Stimulated activated CD4-positive, alpha-beta T cell treated with anti-CD3 and anti-CD28 coated beads, Interleukin-12 subunit alpha, Interleukin-12 subunit beta, amount 100 ng/mL, for 24 hours (primary cell): Measurements from ENCODE around the gene SLC35D3.
A peak's percentile ranks its signal among the peaks of the same experiment; 100 is the strongest.
"Not testable (repeated sequence)": the region's sequence is repeated elsewhere in the genome, so short reads cannot be mapped to it uniquely, and the experiment has no call there.

Experiments
- DNase-seq, 2 experiments: peaks; one replicate each; pipeline ENCODE4 v3.0.0-alpha.2; 2020; ENCODE audit warnings: low read depth in 2 of 2

Gene SLC35D3, protein sequence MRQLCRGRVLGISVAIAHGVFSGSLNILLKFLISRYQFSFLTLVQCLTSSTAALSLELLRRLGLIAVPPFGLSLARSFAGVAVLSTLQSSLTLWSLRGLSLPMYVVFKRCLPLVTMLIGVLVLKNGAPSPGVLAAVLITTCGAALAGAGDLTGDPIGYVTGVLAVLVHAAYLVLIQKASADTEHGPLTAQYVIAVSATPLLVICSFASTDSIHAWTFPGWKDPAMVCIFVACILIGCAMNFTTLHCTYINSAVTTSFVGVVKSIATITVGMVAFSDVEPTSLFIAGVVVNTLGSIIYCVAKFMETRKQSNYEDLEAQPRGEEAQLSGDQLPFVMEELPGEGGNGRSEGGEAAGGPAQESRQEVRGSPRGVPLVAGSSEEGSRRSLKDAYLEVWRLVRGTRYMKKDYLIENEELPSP

GRCh38 chr6:136921936-136922684 lies at the start of gene SLC35D3:
TSS of gene SLC35D3 (plus strand) at chr6:136922301. CDS start at chr6:136922429, 128 bp downstream.
- DNase-seq = no peak

- no peak for DNase-seq
These were observed 48.4 kb upstream of the SLC35D3 start for GRCh38 chr6:136873748-136874147.

GRCh38 chr6:136876469-136876868 lies 45.6 kb upstream of the SLC35D3 start:
- DNase-seq = not testable (repeated sequence)

DNA sequence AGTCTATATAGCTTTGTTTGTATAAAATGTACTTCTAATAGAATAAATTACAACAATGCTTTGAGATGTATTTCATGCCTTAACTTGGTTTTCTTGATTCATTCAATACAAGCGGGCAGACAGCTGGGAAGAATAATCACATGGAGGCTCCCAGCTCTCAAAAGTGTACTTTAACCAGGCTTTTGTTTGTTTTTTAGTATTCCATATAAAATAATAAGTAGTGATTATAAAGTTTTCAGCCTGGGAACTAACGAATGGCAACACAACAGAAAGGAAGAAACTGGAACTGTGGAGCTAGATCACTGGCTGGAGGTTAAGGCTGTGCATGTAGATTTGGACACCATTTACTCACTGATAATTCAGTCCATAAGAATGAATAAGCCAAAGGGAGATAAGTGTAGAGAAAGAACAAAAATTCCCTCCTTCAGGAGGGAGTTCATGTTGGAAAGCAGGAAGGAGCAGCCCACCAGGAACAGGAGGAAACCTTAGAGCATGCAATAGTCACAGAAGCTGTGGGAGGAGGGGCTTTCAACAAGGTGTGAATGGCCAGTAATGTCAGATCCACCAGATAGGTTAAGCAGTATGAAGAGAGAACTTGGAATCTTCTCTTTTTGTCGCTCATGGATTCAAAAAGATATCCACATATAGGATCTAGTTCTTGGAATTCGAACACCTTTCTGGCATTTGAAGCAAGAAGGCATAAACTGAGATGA lies 41.2 kb upstream of the SLC35D3 start:
- no peak for DNase-seq

GRCh38 chr6:136886091-136886490 lies 36.0 kb upstream of the SLC35D3 start:
- no peak for DNase-seq

GRCh38 chr6:136887953-136888352 lies 34.1 kb upstream of the SLC35D3 start:
- no peak for DNase-seq

DNA sequence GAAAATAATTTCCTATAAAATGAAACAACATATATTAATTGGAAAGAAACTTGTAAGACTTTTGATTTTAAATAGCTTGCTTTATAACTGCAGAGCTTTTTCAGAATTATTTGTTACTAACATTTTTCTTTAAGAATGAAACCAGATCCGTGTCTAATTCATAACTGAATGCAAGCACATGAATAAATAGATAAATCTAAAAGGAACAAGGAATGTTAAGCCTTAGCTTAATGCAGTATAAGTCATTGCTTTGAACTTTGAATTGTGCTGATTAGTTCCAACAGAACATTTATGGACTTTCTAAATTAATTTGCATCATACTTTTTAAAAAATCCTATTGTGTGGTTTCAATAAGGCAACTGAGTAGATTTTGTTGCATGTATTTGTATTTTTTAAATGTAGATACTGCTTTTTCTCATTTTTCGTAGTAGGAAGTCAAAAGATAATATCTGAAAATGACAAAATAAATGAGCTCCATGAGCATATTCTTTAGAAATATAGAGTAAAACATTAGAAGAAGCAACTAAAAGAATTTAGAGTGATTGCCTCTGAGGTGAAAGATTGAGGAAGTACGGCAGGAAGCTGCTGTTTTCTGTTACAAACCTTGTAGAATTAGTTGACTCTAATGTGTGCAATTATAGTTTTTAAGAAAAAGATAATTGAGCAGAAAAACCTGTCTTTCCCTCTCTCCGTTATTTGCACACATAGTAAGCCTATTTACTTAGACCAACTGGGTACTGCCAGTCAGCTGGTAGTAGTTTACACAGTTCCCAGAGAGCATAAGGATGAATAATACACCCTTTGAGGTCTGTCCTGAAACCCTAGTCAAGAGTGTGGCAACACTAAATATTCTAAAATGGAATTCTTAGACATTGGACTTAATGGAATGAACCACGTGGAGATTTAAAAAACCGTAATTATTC lies 32.6 kb upstream of the SLC35D3 start:
- no peak for DNase-seq

GRCh38 chr6:136890194-136890839 lies 31.8 kb upstream of the SLC35D3 start:
- DNase-seq = no peak

- DNase-seq = no peak
These were observed 31.1 kb upstream of the SLC35D3 start for GRCh38 chr6:136890986-136891385.

- no peak for DNase-seq
These were observed 28.9 kb upstream of the SLC35D3 start for GRCh38 chr6:136893187-136893586.

DNA sequence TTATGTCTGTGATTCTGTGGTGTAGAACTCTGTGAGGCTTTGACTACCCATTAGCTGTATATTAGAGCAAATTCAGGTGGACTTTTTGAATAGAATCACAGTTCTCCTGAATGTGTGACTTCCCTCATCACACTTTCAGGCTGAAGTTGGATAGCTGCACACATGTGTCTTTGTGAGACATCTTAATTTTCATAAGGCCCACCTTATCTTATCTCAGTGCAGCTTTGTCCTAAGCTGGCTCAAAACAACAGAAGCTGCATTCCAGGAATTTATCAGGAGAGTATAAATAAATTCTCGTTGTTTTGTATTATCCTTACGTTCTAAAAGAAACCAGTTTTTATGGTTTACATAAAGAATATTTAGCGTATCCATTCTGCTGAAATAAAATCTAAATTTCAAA lies 26.2 kb upstream of the SLC35D3 start:
- DNase-seq = no peak

- DNase-seq = no peak
These were observed 25.0 kb upstream of the SLC35D3 start for GRCh38 chr6:136897071-136897470.

DNA sequence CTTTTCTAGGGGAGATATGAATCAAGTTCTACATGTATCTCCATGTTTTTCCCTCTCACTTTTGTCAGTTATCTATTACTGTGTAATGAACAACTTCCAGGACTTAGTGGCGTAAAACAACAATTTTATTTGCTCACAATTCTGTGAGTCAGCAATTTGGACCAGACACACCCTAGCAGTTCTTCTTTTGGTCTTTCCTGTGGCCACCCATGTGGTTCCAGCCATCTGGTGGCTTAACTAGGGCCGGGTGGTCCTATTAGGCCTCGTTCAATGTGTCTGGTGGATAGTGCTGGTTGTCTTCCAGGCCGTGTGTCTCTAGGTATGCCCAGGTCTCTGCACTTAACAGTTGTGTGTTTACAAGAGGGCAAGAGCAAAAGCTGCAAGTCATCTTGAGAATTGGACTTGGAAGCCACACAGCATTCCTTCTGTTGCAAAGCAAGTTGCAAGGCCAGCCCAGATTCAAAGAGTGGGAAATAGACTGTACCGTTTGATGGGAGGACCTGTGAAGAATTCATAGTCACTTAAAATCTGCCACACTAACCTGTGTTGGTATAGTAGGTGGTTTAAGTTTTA lies 20.8 kb upstream of the SLC35D3 start:
- DNase-seq = no peak

- not testable (repeated sequence) for DNase-seq
These were observed 17.6 kb upstream of the SLC35D3 start for GRCh38 chr6:136904477-136904876.

GRCh38 chr6:136914947-136915346 lies 7.2 kb upstream of the SLC35D3 start:
- no peak for DNase-seq

GRCh38 chr6:136918706-136919105 lies 3.4 kb upstream of the SLC35D3 start:
- no peak for DNase-seq

- DNase-seq = no peak
These were observed 1.9 kb upstream of the SLC35D3 start for GRCh38 chr6:136920216-136920615.

- DNase-seq = peak in 1 of 2 experiments; percentile 33
These were observed 1.3 kb upstream of the SLC35D3 start for GRCh38 chr6:136920671-136921380.

GRCh38 chr6:136921381-136921935 lies 643 bp upstream of the SLC35D3 start:
- DNase-seq = no peak

DNA sequence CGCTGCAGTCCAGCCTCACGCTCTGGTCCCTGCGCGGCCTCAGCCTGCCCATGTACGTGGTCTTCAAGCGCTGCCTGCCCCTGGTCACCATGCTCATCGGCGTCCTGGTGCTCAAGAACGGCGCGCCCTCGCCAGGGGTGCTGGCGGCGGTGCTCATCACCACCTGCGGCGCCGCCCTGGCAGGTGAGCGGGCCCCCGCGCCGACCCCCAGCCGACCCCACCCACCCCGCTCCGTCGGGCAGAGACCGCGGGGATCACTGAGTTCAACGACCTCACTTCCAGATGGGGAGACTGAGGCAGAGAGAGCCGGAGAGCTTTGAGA lies 545 bp downstream of the SLC35D3 start:
- no peak for DNase-seq
